Cardiac muscle cell (in vitro differentiated cells and primary cell): ENCODE data around the gene GPT2. TPM values are rescaled to one million over a fixed set of nuclear protein-coding genes. Genes with fewer than 3 reads are reported as not detected.

ENCODE experiments used
- DNase-seq, 2 donors: peaks; one replicate each; pipeline versions ENCODE4 v3.0.0 to v3.0.0-alpha.2; 2010 to 2017; ENCODE audit warnings: low read depth in 1 of 2, low spot score in 1 of 2
- H3K27ac ChIP-seq: fragments of 200-600 bp; sonication (generic); 2 replicates; pipeline ENCODE4 v1.5.1; 2016
- H3K27me3 ChIP-seq: fragments of 200-600 bp; sonication (generic); 2 replicates; pipeline ENCODE4 v1.6.0; 2016; ENCODE audit warnings: control low read depth
- H3K36me3 ChIP-seq: fragments of 200-600 bp; sonication (generic); 2 replicates; pipeline ENCODE4 v1.5.1; 2016; ENCODE audit warnings: control low read depth
- H3K4me1 ChIP-seq: fragments of 200-600 bp; sonication (generic); 2 replicates; pipeline ENCODE4 v1.8.1; 2017; ENCODE audit warnings: low read depth, mild to moderate bottlenecking, mixed run types
- H3K4me3 ChIP-seq: fragments of 200-600 bp; sonication (generic); 2 replicates; pipeline ENCODE4 v1.5.1; 2016; ENCODE audit warnings: mild to moderate bottlenecking
- H3K9me3 ChIP-seq: fragments of 200-600 bp; sonication (generic); 2 replicates; pipeline ENCODE4 v1.5.1; 2017; ENCODE audit warnings: low read depth, mild to moderate bottlenecking, control low read depth
- CTCF ChIP-seq: IDR thresholded peaks from 2 replicates; pipeline ENCODE4 v1.5.1; 2012; ENCODE audit warnings: low read depth, mild to moderate bottlenecking, low read length
- polyA plus RNA-seq: library from polyadenylated mRNA; unstranded; fragments of >200 nt; fragmentation: Nextera tagmentation; extraction: Ambion mirVana; gene quantifications from 2 replicates; pipeline ENCODE4 v1.2.1, GENCODE V29; 2016
- total RNA-seq: library from RNA; depleted of rRNA; stranded (reverse); fragments of >200 nt; gene quantifications from 2 replicates; pipeline ENCODE4 v1.2.3, GENCODE V29; 2016

Gene GPT2
- total and polyA plus RNA-seq, 2 experiments from 2014 or later: 35.4 to 36.6 TPM

GRCh38 chr16:46911038-46911437, 26.9 kb downstream of the GPT2 start:
- Histone ChIP-seq H3K4me1 (no peaks in the 10 kb centered on the region), H3K36me3 (peaks cover 39% of the 10 kb centered on the region), H3K27me3 (no peaks in the 10 kb centered on the region), H3K9me3 (no peaks in the 10 kb centered on the region), H3K4me3 (no peak overlapping the region), H3K27ac (no peak overlapping the region)
- no peak for TF ChIP-seq CTCF
- DNase-seq: no peak

GRCh38 chr16:46911650-46912049, 27.5 kb downstream of the GPT2 start:
- H3K4me1 ChIP-seq: no peaks in the 10 kb centered on the region

GRCh38 chr16:46914556-46915201, 30.5 kb downstream of the GPT2 start:
- Histone ChIP-seq H3K27ac (no peak overlapping the region), H3K4me3 (no peak overlapping the region), H3K9me3 (no peaks in the 10 kb centered on the region), H3K27me3 (no peaks in the 10 kb centered on the region), H3K36me3 (peaks cover 36% of the 10 kb centered on the region), H3K4me1 (no peaks in the 10 kb centered on the region)
- no peak for DNase-seq
- TF ChIP-seq CTCF: no peak

More at GRCh38 chr16:46911650-46912049, 27.5 kb downstream of the GPT2 start:
- H3K4me3 ChIP-seq: no peak overlapping the region
- peaks cover 39% of the 10 kb centered on the region for H3K36me3 ChIP-seq
- no peak overlapping the region for H3K27ac ChIP-seq
- H3K9me3 ChIP-seq: no peaks in the 10 kb centered on the region
- H3K27me3 ChIP-seq: no peaks in the 10 kb centered on the region
- DNase-seq: no peak
- TF ChIP-seq CTCF: no peak

- Histone ChIP-seq H3K9me3 (no peaks in the 10 kb centered on the region), H3K27ac (no peak overlapping the region), H3K4me1 (no peaks in the 10 kb centered on the region), H3K27me3 (no peaks in the 10 kb centered on the region), H3K4me3 (no peak overlapping the region), H3K36me3 (peaks cover 30% of the 10 kb centered on the region)
- no peak for DNase-seq
- TF ChIP-seq CTCF: no peak
Measured at GRCh38 chr16:46915483-46916025, 31.4 kb downstream of the GPT2 start.

- H3K27me3 ChIP-seq: no peaks in the 10 kb centered on the region
- no peak for DNase-seq
- no peak overlapping the region for H3K4me3 ChIP-seq
- TF ChIP-seq CTCF: no peak
- no peak overlapping the region for H3K27ac ChIP-seq
- no peaks in the 10 kb centered on the region for H3K4me1 ChIP-seq
- peaks cover 20% of the 10 kb centered on the region for H3K36me3 ChIP-seq
- H3K9me3 ChIP-seq: no peaks in the 10 kb centered on the region
Measured at GRCh38 chr16:46916980-46917379, 32.8 kb downstream of the GPT2 start.
